ENCODE data around the gene KIN.

The KIN gene

DNA sequence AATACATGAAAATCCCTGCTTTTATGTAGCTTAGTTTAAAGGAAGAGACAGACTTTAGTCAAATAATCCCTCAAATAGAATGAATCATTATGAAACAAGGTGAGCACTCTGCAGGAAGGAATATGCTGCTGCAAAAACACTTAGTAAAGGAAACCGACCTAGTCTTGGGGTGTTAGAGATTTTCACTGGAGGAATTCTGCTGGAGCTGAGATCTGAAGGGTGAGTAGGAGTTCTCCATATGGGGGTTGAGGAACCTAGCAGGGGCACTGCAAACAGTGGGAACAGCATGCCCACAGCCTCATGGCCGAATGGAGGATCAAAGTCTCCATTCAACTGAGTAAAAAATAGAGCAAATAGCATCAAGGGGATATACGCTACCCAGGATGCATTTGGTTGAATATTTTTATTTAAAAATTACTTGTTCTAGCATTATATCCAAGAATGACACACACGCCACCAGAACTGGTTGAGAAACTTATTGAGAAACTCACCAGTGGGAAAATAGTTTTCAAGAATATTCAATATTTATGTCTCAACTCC lies 81.2 kb downstream of the KIN start:
- H3K27me3 ChIP-seq (ENCODE audit: insufficient read depth, low read length, poor library complexity, severe bottlenecking): peaks cover 11% of the 10 kb centered on the region
- no peaks in the 10 kb centered on the region for H4K20me1 ChIP-seq (ENCODE audit: insufficient read depth, low read length, poor library complexity, severe bottlenecking)
- no peaks in the 10 kb centered on the region for H3K4me1 ChIP-seq (ENCODE audit: insufficient read depth, low read length, poor library complexity, severe bottlenecking)
- H3K79me2 ChIP-seq (ENCODE audit: insufficient read depth, low read length): no peaks in the 10 kb centered on the region
- H3K4me2 ChIP-seq (ENCODE audit: low read depth, low read length, poor library complexity, severe bottlenecking): no peak overlapping the region
- no peak overlapping the region for H3K9ac ChIP-seq (ENCODE audit: low read depth, low read length, poor library complexity, severe bottlenecking)
- TF ChIP-seq, protein P1, sequence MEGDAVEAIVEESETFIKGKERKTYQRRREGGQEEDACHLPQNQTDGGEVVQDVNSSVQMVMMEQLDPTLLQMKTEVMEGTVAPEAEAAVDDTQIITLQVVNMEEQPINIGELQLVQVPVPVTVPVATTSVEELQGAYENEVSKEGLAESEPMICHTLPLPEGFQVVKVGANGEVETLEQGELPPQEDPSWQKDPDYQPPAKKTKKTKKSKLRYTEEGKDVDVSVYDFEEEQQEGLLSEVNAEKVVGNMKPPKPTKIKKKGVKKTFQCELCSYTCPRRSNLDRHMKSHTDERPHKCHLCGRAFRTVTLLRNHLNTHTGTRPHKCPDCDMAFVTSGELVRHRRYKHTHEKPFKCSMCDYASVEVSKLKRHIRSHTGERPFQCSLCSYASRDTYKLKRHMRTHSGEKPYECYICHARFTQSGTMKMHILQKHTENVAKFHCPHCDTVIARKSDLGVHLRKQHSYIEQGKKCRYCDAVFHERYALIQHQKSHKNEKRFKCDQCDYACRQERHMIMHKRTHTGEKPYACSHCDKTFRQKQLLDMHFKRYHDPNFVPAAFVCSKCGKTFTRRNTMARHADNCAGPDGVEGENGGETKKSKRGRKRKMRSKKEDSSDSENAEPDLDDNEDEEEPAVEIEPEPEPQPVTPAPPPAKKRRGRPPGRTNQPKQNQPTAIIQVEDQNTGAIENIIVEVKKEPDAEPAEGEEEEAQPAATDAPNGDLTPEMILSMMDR (conservative IDR thresholded peaks at IDR 0.05; ENCODE audit: low read length): no peak
- TF ChIP-seq EZH2phosphoT487 (IDR thresholded peaks at IDR 0.05; ENCODE audit: borderline replicate concordance): no peak
- H2AFZ ChIP-seq (ENCODE audit: low read length): no peak overlapping the region
- H3K9me3 ChIP-seq (ENCODE audit: insufficient read depth, low read depth, low read length): no peaks in the 10 kb centered on the region
- H3K36me3 ChIP-seq (ENCODE audit: insufficient read depth, low read length): no peaks in the 10 kb centered on the region
- H3K4me3 ChIP-seq (ENCODE audit: low read length, poor library complexity, severe bottlenecking): no peak overlapping the region
- no peaks in the 10 kb centered on the region for H3K9me2 ChIP-seq (replicated peaks; ENCODE audit: low read depth, low read length)
- no peaks in the 10 kb centered on the region for H3F3A ChIP-seq (ENCODE audit: low read depth)

DNA sequence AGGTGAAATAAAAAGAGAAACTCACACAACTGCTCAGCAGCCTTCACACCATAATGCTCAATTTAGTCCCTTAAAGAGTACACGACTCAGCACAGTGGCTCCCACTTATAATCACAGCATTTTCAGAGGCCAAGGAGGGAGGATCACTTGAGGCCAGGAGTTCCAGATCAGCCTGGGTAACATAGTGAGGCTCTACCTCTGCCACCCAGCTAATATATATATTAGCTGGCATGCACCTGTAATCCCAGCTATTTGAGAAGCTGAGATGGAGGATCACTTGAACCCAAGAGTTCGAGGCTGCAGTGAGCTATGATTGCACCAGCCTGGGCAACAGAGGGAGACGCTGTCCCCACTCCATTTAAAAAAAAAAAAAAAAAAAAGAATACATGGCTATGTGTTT lies 82.5 kb downstream of the KIN start:
- Histone ChIP-seq H2AFZ (ENCODE audit: low read length) (no peak overlapping the region), H4K20me1 (ENCODE audit: insufficient read depth, low read length, poor library complexity, severe bottlenecking) (no peaks in the 10 kb centered on the region), H3K9me3 (ENCODE audit: insufficient read depth, low read depth, low read length) (no peaks in the 10 kb centered on the region), H3K36me3 (ENCODE audit: insufficient read depth, low read length) (no peaks in the 10 kb centered on the region), H3K4me3 (ENCODE audit: low read length, poor library complexity, severe bottlenecking) (no peak overlapping the region), H3K4me2 (ENCODE audit: low read depth, low read length, poor library complexity, severe bottlenecking) (no peak overlapping the region), H3K79me2 (ENCODE audit: insufficient read depth, low read length) (no peaks in the 10 kb centered on the region), H3K27me3 (ENCODE audit: insufficient read depth, low read length, poor library complexity, severe bottlenecking) (peaks cover 11% of the 10 kb centered on the region), H3K9me2 (replicated peaks; ENCODE audit: low read depth, low read length) (no peaks in the 10 kb centered on the region), H3K4me1 (ENCODE audit: insufficient read depth, low read length, poor library complexity, severe bottlenecking) (no peaks in the 10 kb centered on the region), H3F3A (ENCODE audit: low read depth) (no peaks in the 10 kb centered on the region), H3K9ac (ENCODE audit: low read depth, low read length, poor library complexity, severe bottlenecking) (no peak overlapping the region)
- TF ChIP-seq EZH2phosphoT487 (IDR thresholded peaks at IDR 0.05; ENCODE audit: borderline replicate concordance): no peak
- TF ChIP-seq, protein P1 (conservative IDR thresholded peaks at IDR 0.05; ENCODE audit: low read length): no peak

DNA sequence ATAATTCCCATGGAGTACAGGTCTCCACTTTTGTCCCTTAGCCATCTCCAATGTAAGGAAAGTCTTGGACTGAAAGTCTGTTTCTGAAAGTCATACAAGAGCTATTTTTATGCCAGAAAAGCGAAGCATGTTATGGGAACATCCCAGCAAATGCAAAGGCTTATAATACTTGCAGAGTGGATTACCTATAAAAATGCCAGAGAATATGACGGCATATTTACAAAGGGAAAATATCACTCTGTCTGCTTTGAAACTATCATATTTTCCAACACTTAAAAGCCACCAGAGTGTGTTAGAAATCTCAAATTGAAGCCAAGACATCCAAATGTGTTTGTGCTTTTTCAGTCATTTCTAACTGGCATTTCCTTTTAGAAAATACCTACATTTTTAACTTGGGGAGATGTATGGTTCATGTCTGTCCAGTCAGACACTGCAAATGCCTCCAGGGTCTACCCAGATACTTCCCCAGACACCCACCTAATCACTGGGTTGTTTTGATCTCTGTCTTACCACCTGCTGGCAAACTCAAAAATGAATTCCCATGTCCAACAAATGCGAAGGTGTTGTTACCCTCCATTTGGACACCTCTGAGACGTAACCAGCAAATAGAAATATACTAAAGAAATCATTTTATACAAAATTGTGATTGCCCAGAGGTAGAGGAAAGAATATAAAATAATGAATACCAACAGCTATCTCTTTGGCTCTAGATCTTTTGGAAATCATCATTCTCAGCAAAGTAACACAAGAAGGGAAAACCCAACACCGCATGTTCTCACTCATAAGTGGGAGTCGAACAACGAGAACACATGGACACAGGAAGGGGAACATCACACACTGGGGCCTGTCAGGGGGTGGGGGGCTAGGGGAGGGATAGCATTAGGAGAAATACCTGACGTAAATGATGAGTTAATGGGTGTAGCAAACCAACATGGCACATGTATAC lies 83.4 kb downstream of the KIN start:
- no peaks in the 10 kb centered on the region for H3K9me3 ChIP-seq (ENCODE audit: insufficient read depth, low read depth, low read length)
- H3K27me3 ChIP-seq (ENCODE audit: insufficient read depth, low read length, poor library complexity, severe bottlenecking): peaks cover 11% of the 10 kb centered on the region
- no peaks in the 10 kb centered on the region for H3K79me2 ChIP-seq (ENCODE audit: insufficient read depth, low read length)
- H3K9me2 ChIP-seq (replicated peaks; ENCODE audit: low read depth, low read length): no peaks in the 10 kb centered on the region
- H4K20me1 ChIP-seq (ENCODE audit: insufficient read depth, low read length, poor library complexity, severe bottlenecking): no peaks in the 10 kb centered on the region
- no peaks in the 10 kb centered on the region for H3K36me3 ChIP-seq (ENCODE audit: insufficient read depth, low read length)
- H3K4me3 ChIP-seq (ENCODE audit: low read length, poor library complexity, severe bottlenecking): no peak overlapping the region
- TF ChIP-seq, protein P1 (conservative IDR thresholded peaks at IDR 0.05; ENCODE audit: low read length): no peak
- no peak for TF ChIP-seq EZH2phosphoT487 (IDR thresholded peaks at IDR 0.05; ENCODE audit: borderline replicate concordance)
- no peak overlapping the region for H2AFZ ChIP-seq (ENCODE audit: low read length)
- no peaks in the 10 kb centered on the region for H3F3A ChIP-seq (ENCODE audit: low read depth)
- no peaks in the 10 kb centered on the region for H3K4me1 ChIP-seq (ENCODE audit: insufficient read depth, low read length, poor library complexity, severe bottlenecking)
- no peak overlapping the region for H3K9ac ChIP-seq (ENCODE audit: low read depth, low read length, poor library complexity, severe bottlenecking)
- no peak overlapping the region for H3K4me2 ChIP-seq (ENCODE audit: low read depth, low read length, poor library complexity, severe bottlenecking)

Measured in Loucy (cell line).